HepG2 (cell line): ENCODE results near the gene APLP1. TPM values are rescaled to one million over a fixed set of nuclear protein-coding genes. Genes with fewer than 3 reads are reported as not detected.

Experiments
- AFF4 ChIP-seq: sonication (generic); formaldehyde crosslinking; IDR thresholded peaks from 2 replicates; pipeline ENCODE4 v1.4.0; 2020; ENCODE audit warnings: missing genetic modification reagents
- GRHL1 ChIP-seq: sonication (generic); formaldehyde crosslinking; conservative IDR thresholded peaks from 2 replicates; pipeline ENCODE4 v1.8.0; 2022; ENCODE audit warnings: missing genetic modification reagents
- HOXA7 ChIP-seq: sonication (generic); formaldehyde crosslinking; IDR thresholded peaks from 2 replicates; pipeline ENCODE4 v1.8.1; 2022; ENCODE audit warnings: mild to moderate bottlenecking, missing genetic modification reagents, moderate library complexity
- ZBTB14 ChIP-seq: sonication (generic); formaldehyde crosslinking; IDR thresholded peaks from 2 replicates; pipeline ENCODE4 v1.4.0; 2020; ENCODE audit warnings: missing genetic modification reagents
- ZNF431 ChIP-seq: sonication (generic); formaldehyde crosslinking; IDR thresholded peaks from 2 replicates; pipeline ENCODE4 v1.9.0; 2022; ENCODE audit warnings: missing genetic modification reagents, low read depth, mild to moderate bottlenecking, borderline replicate concordance
- ZNF577 ChIP-seq: sonication (generic); formaldehyde crosslinking; IDR thresholded peaks from 2 replicates; pipeline ENCODE4 v1.4.0; 2020; ENCODE audit warnings: mild to moderate bottlenecking, low read depth, missing genetic modification reagents, borderline replicate concordance
- ZNF83 ChIP-seq: sonication (generic); formaldehyde crosslinking; IDR thresholded peaks from 2 replicates; pipeline ENCODE4 v1.4.0; 2020; ENCODE audit warnings: missing genetic modification reagents, mild to moderate bottlenecking, borderline replicate concordance
- polyA plus RNA-seq, 8 experiments: library from polyadenylated mRNA; depleted of rRNA in 3 of 8; stranded (reverse) in 7 of 8; unstranded in 1 of 8; fragments of >200 nt; fragmentation: Illumina TruSeq in 4 of 8; extraction: Trizol in 4 of 8; gene quantifications; 2 replicates each; pipeline versions ENCODE4 v1.2.1 to v1.2.3, GENCODE V29; 2011 to 2016; ENCODE audit warnings: low read depth in 4 of 8, missing spikeins in 1 of 8, mixed read lengths in 1 of 8; ENCODE audit not compliant: insufficient read depth in 1 of 8
- total RNA-seq, 5 experiments: library from RNA; depleted of rRNA; stranded (reverse); fragments of >200 nt; fragmentation: Illumina TruSeq; extraction: Trizol; gene quantifications; 2 replicates each; pipeline ENCODE4 v1.2.3, GENCODE V29; 2016; ENCODE audit warnings: low read depth in 1 of 5

APLP1 gene
- total and polyA plus RNA-seq, 2 of the 13 experiments (the other 11 are each of a cell fraction or from before 2014, with no cell fraction given) = 2.0 to 2.9 TPM

- no peak for TF ChIP-seq ZNF431 (CRISPR knock-in tag)
- TF ChIP-seq AFF4 (CRISPR knock-in tag) = no peak
- no peak for TF ChIP-seq GRHL1 (CRISPR knock-in tag)
- TF ChIP-seq ZNF577 (CRISPR knock-in tag) = no peak
- no peak for TF ChIP-seq ZBTB14 (CRISPR knock-in tag)
- no peak for TF ChIP-seq ZNF83 (CRISPR knock-in tag)
- no peak for TF ChIP-seq HOXA7 (CRISPR knock-in tag)
- TF ChIP-seq, all 625 proteins: peak for 0
Measured at GRCh38 chr19:35832054-35832453, 36.3 kb upstream of the APLP1 start (continued).
